Endothelial cell of umbilical vein (primary cell): Measurements from ENCODE around the gene PPP3CA. TPM values are rescaled to one million over a fixed set of nuclear protein-coding genes. Genes with fewer than 3 reads are reported as not detected.

ENCODE experiments used
- BruUV-seq: library from RNA; stranded (reverse); fragments of 400-500 nt; replicated peaks from 2 replicates; lab custom pipeline; 2021; lab: Mats Ljungman, UMichigan
- CTCF ChIA-PET: fragments of 300-600, 350-600 bp; sonication (Branson Sonifier 250); formaldehyde crosslinking; loops from one replicate; lab custom pipeline; 2021; ENCODE audit warnings: antibody characterized with exemption, inconsistent platforms; lab: Charles Lee
- POLR2A ChIA-PET: fragments of 300-600, 350-600 bp; sonication (Branson Sonifier 250); formaldehyde crosslinking; loops from one replicate; lab custom pipeline; 2021; ENCODE audit warnings: antibody characterized with exemption, inconsistent platforms; lab: Charles Lee
- DNase-seq: peaks from one replicate; pipeline ENCODE4 v3.0.0-alpha.2; 2011; ENCODE audit warnings: low read depth, low spot score
- FAIRE-seq: peaks from 2 replicates; lab custom pipeline; 2011; peaks lifted over from hg19 to GRCh38; lab: Jason Lieb, UNC
- H2AFZ ChIP-seq: 2 replicates; pipeline ENCODE4 v1.6.0; 2012; ENCODE audit warnings: low read depth, low read length, control low read depth, inconsistent platforms
- H3K27ac ChIP-seq: 2 replicates; pipeline ENCODE4 v1.5.1; 2011; ENCODE audit warnings: low read depth, mild to moderate bottlenecking, control low read depth, low read length, moderate library complexity; ENCODE audit not compliant: insufficient read depth
- H3K27me3 ChIP-seq, 2 experiments: 2 replicates each; pipeline versions ENCODE4 v1.6.0 to v1.6.1; 2011; ENCODE audit warnings: low read length in 2 of 2, mixed read lengths in 1 of 2; ENCODE audit not compliant: control insufficient read depth in 2 of 2, insufficient read depth in 2 of 2
- H3K36me3 ChIP-seq, 2 experiments: 2 replicates in 1 of 2; 3 replicates in 1 of 2; pipeline ENCODE4 v1.5.1; 2011; ENCODE audit warnings: low read length in 2 of 2, mild to moderate bottlenecking in 1 of 2, moderate library complexity in 1 of 2; ENCODE audit not compliant: control insufficient read depth in 2 of 2, insufficient read depth in 2 of 2; ENCODE audit errors: extremely low read depth in 1 of 2
- H3K4me1 ChIP-seq: 3 replicates; pipeline ENCODE4 v1.5.1; 2011; ENCODE audit warnings: mild to moderate bottlenecking, low read length; ENCODE audit not compliant: control insufficient read depth, insufficient read depth; ENCODE audit errors: extremely low read depth
- H3K4me2 ChIP-seq: 2 replicates; pipeline ENCODE4 v1.6.1; 2011; ENCODE audit warnings: low read length, control low read depth, mixed read lengths; ENCODE audit not compliant: insufficient read depth
- H3K4me3 ChIP-seq, 3 experiments: fragments of 200-600 bp in 1 of 3; sonication (generic), shearing (Covaris generic) in 1 of 3; replicated peaks in 1 of 3; 2 replicates each; pipeline ENCODE4 v1.5.1; 2011 to 2016; ENCODE audit warnings: control low read depth in 3 of 3, low read length in 3 of 3, mild to moderate bottlenecking in 2 of 3, inconsistent platforms in 1 of 3, low read depth in 1 of 3, moderate library complexity in 1 of 3; ENCODE audit not compliant: insufficient read depth in 1 of 3
- H3K79me2 ChIP-seq: 2 replicates; pipeline ENCODE4 v1.6.0; 2012; ENCODE audit warnings: low read length, inconsistent platforms; ENCODE audit not compliant: control insufficient read depth, insufficient read depth
- H3K9ac ChIP-seq: replicated peaks from 2 replicates; pipeline ENCODE3; 2011; ENCODE audit warnings: low read length, control low read depth; ENCODE audit not compliant: insufficient read depth; ENCODE audit errors: extremely low read depth
- H3K9me1 ChIP-seq: replicated peaks from 3 replicates; pipeline ENCODE4 v1.6.0; 2011; ENCODE audit warnings: mild to moderate bottlenecking, low read length; ENCODE audit not compliant: control insufficient read depth, insufficient read depth; ENCODE audit errors: extremely low read depth
- H3K9me3 ChIP-seq: replicated peaks from 2 replicates; pipeline ENCODE4 v1.5.1; 2012; ENCODE audit warnings: low read length, inconsistent platforms; ENCODE audit not compliant: control insufficient read depth, insufficient read depth
- H4K20me1 ChIP-seq: replicated peaks from 2 replicates; pipeline ENCODE3; 2011; ENCODE audit warnings: mild to moderate bottlenecking, low read length; ENCODE audit not compliant: control insufficient read depth, insufficient read depth; ENCODE audit errors: extremely low read depth
- EZH2 ChIP-seq: IDR thresholded peaks from 2 replicates; pipeline ENCODE4 v1.6.1; 2012; ENCODE audit warnings: borderline replicate concordance, low read depth, mild to moderate bottlenecking, moderate library complexity, low read length, inconsistent platforms; ENCODE audit not compliant: severe bottlenecking
- FOS ChIP-seq: IDR thresholded peaks from 2 replicates; pipeline ENCODE4 v1.6.1; 2011; ENCODE audit warnings: mild to moderate bottlenecking, low read length, moderate library complexity, borderline replicate concordance; ENCODE audit not compliant: insufficient read depth
- GATA2 ChIP-seq: IDR thresholded peaks from 2 replicates; pipeline ENCODE4 v1.7.0; 2011; ENCODE audit warnings: low read depth, mild to moderate bottlenecking, moderate library complexity, mixed read lengths, low read length; ENCODE audit not compliant: insufficient read length, insufficient read depth
- JUN ChIP-seq: IDR thresholded peaks from 2 replicates; pipeline ENCODE4 v1.6.1; 2011; ENCODE audit warnings: borderline replicate concordance, low read depth; ENCODE audit not compliant: insufficient read length, insufficient read depth
- MYC ChIP-seq: IDR thresholded peaks from one replicate; pipeline ENCODE4 v1.6.1; 2011; ENCODE audit warnings: mild to moderate bottlenecking, low read depth, low read length
- POLR2A ChIP-seq: IDR thresholded peaks from 2 replicates; pipeline ENCODE4 v1.6.1; 2012; ENCODE audit warnings: low read depth, mild to moderate bottlenecking, control low read depth, low read length
- POLR2AphosphoS5 ChIP-seq: IDR thresholded peaks from 2 replicates; pipeline ENCODE4 v1.6.1; 2012; ENCODE audit warnings: low read depth, mild to moderate bottlenecking, control low read depth, low read length, moderate library complexity; ENCODE audit not compliant: insufficient read depth
- dilution Hi-C: fragments of 300-500 bp; cut with MboI; formaldehyde crosslinking; loops from one replicate; pipeline ENCODE4 v1.15.0; 2019; ENCODE audit warnings: low sequenced_read_pairs; ENCODE audit not compliant: extremely low pct_ligation_motif_present
- intact Hi-C: fragments of 100-400 bp; cut with micrococcal nuclease; formaldehyde crosslinking; loops from one replicate; pipeline ENCODE4 v1.10.0; 2022
- polyA plus RNA-seq, 4 experiments: library from polyadenylated mRNA; depleted of rRNA in 3 of 4; stranded (reverse) in 3 of 4; unstranded in 1 of 4; fragments of >200 nt; gene quantifications; 2 replicates each; pipeline versions ENCODE4 v1.2.1 to v1.2.3, GENCODE V29; 2011 to 2012; ENCODE audit warnings: missing spikeins in 1 of 4
- total RNA-seq: library from RNA; stranded (reverse); gene quantifications from 2 replicates; pipeline ENCODE4 v1.2.3, GENCODE V29; 2021
- TF ChIP-seq, protein P1 (sequence below), 2 donors: IDR thresholded peaks; 1 replicate in 1 of 2; 2 replicates in 1 of 2; pipeline ENCODE4 v1.5.1; 2011; ENCODE audit warnings: low read length in 2 of 2, mild to moderate bottlenecking in 2 of 2, moderate library complexity in 2 of 2, control low read depth in 1 of 2, inconsistent platforms in 1 of 2, low read depth in 1 of 2; ENCODE audit not compliant: insufficient read depth in 1 of 2; ENCODE audit errors: extremely low read depth in 1 of 2
- TF ChIP-seq, protein P2 (sequence below): IDR thresholded peaks from 2 replicates; pipeline ENCODE4 v1.6.1; 2011; ENCODE audit not compliant: insufficient read depth, insufficient read length

The PPP3CA gene
- total and polyA plus RNA-seq, 2 donors (not counting 3 experiments of a cell fraction or from before 2014, with no cell fraction given): 7.0 to 43.3 TPM

DNA sequence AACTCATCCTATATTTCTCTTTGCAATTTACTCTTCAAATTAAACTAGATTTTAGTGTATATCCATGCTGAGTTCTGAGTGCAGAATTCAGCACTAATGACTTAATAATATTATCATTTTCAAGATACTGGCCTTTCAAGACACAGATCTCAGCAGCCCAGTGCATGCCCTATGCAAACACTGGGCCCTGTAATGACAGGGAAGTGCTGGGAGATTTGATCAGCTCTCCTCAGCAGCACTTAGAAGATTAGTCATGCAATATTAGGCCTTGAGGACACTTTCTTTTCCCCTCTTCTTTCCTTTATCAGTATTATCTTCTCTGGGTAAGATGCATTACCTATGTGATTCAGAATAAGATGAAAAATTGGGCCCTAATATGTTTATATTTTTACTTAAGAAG is 207.1 kb downstream of the PPP3CA start:
- no peak for TF ChIP-seq MYC
- TF ChIP-seq, protein P1, sequence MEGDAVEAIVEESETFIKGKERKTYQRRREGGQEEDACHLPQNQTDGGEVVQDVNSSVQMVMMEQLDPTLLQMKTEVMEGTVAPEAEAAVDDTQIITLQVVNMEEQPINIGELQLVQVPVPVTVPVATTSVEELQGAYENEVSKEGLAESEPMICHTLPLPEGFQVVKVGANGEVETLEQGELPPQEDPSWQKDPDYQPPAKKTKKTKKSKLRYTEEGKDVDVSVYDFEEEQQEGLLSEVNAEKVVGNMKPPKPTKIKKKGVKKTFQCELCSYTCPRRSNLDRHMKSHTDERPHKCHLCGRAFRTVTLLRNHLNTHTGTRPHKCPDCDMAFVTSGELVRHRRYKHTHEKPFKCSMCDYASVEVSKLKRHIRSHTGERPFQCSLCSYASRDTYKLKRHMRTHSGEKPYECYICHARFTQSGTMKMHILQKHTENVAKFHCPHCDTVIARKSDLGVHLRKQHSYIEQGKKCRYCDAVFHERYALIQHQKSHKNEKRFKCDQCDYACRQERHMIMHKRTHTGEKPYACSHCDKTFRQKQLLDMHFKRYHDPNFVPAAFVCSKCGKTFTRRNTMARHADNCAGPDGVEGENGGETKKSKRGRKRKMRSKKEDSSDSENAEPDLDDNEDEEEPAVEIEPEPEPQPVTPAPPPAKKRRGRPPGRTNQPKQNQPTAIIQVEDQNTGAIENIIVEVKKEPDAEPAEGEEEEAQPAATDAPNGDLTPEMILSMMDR (IDR thresholded peaks at IDR 0.05; ENCODE audit: extremely low read depth in 1 of 2, insufficient read depth in 1 of 2, low read depth in 1 of 2, low read length in 2 of 2): no peak
- TF ChIP-seq, protein P2, sequence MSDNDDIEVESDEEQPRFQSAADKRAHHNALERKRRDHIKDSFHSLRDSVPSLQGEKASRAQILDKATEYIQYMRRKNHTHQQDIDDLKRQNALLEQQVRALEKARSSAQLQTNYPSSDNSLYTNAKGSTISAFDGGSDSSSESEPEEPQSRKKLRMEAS: no peak
- TF ChIP-seq JUN: no peak
- no peak for TF ChIP-seq FOS
- TF ChIP-seq POLR2AphosphoS5: no peak
- TF ChIP-seq POLR2A: no peak
- TF ChIP-seq EZH2: no peak
- no peak for TF ChIP-seq GATA2
- Histone ChIP-seq H2AFZ (no peak overlapping the region), H3K36me3 (no peaks in the 10 kb centered on the region), H3K9ac (no peak overlapping the region), H3K27me3 (no peaks in the 10 kb centered on the region), H3K4me2 (no peak overlapping the region), H3K4me1 (no peaks in the 10 kb centered on the region), H3K27ac (no peak overlapping the region), H3K4me3 (no peak overlapping the region), H3K79me2 (no peaks in the 10 kb centered on the region), H3K9me3 (no peaks in the 10 kb centered on the region), H4K20me1 (no peaks in the 10 kb centered on the region), H3K9me1 (no peaks in the 10 kb centered on the region)
- DNase-seq (no peak), FAIRE-seq (no peak)
- ChIA-PET CTCF (no interaction called here), POLR2A (no interaction called here)
- dilution Hi-C loops: no loop called here
- intact Hi-C loops: no loop called here
- no TSS peak for BruUV-seq
